HG03439 (cell line): Measurements from ENCODE around the gene MTF1.
"Not testable (repeated sequence)": the region's sequence is repeated elsewhere in the genome, so short reads cannot be mapped to it uniquely, and the experiment has no call there.

Source experiments
- ATAC-seq: cut with Tn5 transposase; IDR thresholded peaks from one replicate; pipeline ENCODE4 v1.9.1; 2021; ENCODE audit warnings: mild to moderate bottlenecking, moderate library complexity; ENCODE audit not compliant: unreplicated experiment

MTF1 gene

GRCh38 chr1:37859507-37860345 is at the start of gene MTF1:
MTF1 (minus strand) TSS chr1:37859592; CDS start chr1:37857658, 1,934 bp downstream.
- peak; percentile 88 for ATAC-seq

- not testable (repeated sequence) for ATAC-seq
These were observed 49.1 kb upstream of the MTF1 start for GRCh38 chr1:37908531-37908930.

GRCh38 chr1:37907416-37908125 is 48.2 kb upstream of the MTF1 start:
- not testable (repeated sequence) for ATAC-seq

GRCh38 chr1:37906591-37906990 is 47.2 kb upstream of the MTF1 start:
- not testable (repeated sequence) for ATAC-seq

GRCh38 chr1:37905727-37906126 is 46.3 kb upstream of the MTF1 start:
- no peak for ATAC-seq

- ATAC-seq = not testable (repeated sequence)
These were observed 44.5 kb upstream of the MTF1 start for GRCh38 chr1:37903921-37904320.

- no peak for ATAC-seq
These were observed 43.6 kb upstream of the MTF1 start for GRCh38 chr1:37902983-37903382.

GRCh38 chr1:37901893-37902225 is 42.5 kb upstream of the MTF1 start:
- no peak for ATAC-seq

- no peak for ATAC-seq
These were observed 42.0 kb upstream of the MTF1 start for GRCh38 chr1:37901191-37901892.

- not testable (repeated sequence) for ATAC-seq
These were observed 38.2 kb upstream of the MTF1 start for GRCh38 chr1:37897563-37897962.

GRCh38 chr1:37893673-37894072 is 34.3 kb upstream of the MTF1 start:
- no peak for ATAC-seq

- ATAC-seq = no peak
These were observed 33.0 kb upstream of the MTF1 start for GRCh38 chr1:37892151-37893047.

GRCh38 chr1:37890378-37891014 is 31.1 kb upstream of the MTF1 start:
- no peak for ATAC-seq

- ATAC-seq = no peak
These were observed 28.8 kb upstream of the MTF1 start for GRCh38 chr1:37888022-37888700.

GRCh38 chr1:37884145-37884544 is 24.8 kb upstream of the MTF1 start:
- no peak for ATAC-seq

GRCh38 chr1:37883671-37884070 is 24.3 kb upstream of the MTF1 start:
- ATAC-seq = no peak

GRCh38 chr1:37879865-37880264 is 20.5 kb upstream of the MTF1 start:
- no peak for ATAC-seq

GRCh38 chr1:37878071-37878470 is 18.7 kb upstream of the MTF1 start:
- ATAC-seq = no peak

- no peak for ATAC-seq
These were observed 16.4 kb upstream of the MTF1 start for GRCh38 chr1:37875833-37876232.

GRCh38 chr1:37872692-37873091 is 13.3 kb upstream of the MTF1 start:
- ATAC-seq = no peak
